ENCODE measurements around the gene GPR87. TPM values are rescaled to one million over a fixed set of nuclear protein-coding genes. Genes with fewer than 3 reads are reported as not detected.

The GPR87 gene
- total RNA-seq, 1 donor from 2014 or later = 1.0 TPM

DNA sequence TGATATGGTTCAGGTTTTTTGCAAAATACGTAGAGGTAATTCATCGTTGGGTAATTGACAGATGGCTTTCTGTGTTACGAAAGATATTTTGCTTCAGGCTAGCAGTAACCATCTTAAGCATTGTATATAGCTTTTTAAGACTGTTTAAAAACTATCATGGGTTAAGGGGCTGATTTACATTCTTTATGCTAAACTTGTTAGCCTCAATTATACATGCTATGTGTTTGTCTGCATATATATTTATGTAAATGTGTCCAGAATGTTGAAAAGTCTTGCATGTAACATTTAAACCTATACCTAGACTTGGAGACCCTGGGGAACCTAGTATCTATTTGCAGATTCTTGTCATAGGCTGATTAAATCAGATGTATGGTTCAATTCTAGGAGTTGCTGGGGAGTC lies 27.2 kb downstream of the GPR87 start:
- intact Hi-C loops (cut with micrococcal nuclease) = loop anchor here (10.0 kb wide), 1 partner anchor 205 kb away; the partner anchor contains the start of gene MED12L
- Mint-ChIP-seq H3K36me3 (ENCODE audit: low read depth) (no peaks in the 10 kb centered on the region), H3K27me3 (peaks cover 5% of the 10 kb centered on the region), H3K4me3 (no peak overlapping the region), H3K9me3 (no peaks in the 10 kb centered on the region), H3K4me1 (peaks cover 3% of the 10 kb centered on the region), H3K27ac (no peak overlapping the region)
- DNase-seq = no peak

DNA sequence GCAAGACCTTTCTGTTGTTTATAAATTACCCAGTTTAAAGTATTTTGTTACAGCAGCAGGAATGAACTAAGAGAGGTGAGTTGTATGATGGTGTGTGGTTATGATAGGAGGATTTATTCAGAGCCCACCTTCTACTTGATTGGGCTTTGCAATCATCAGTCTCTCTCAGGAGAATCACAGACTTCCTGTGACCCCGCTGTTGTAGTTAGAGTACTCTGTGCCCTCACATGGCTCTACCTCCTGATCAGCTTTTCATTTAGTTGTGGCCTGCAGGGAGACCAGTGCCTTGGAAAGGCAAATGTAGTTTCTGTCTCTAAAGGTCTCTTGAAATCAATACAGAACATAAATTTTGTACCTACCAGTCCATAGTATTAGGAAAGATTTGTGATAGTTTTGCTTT lies 30.7 kb downstream of the GPR87 start:
- intact Hi-C loops (cut with micrococcal nuclease) = loop anchor here (10.0 kb wide), 1 partner anchor 201 kb away; the partner anchor contains the start of gene MED12L

DNA sequence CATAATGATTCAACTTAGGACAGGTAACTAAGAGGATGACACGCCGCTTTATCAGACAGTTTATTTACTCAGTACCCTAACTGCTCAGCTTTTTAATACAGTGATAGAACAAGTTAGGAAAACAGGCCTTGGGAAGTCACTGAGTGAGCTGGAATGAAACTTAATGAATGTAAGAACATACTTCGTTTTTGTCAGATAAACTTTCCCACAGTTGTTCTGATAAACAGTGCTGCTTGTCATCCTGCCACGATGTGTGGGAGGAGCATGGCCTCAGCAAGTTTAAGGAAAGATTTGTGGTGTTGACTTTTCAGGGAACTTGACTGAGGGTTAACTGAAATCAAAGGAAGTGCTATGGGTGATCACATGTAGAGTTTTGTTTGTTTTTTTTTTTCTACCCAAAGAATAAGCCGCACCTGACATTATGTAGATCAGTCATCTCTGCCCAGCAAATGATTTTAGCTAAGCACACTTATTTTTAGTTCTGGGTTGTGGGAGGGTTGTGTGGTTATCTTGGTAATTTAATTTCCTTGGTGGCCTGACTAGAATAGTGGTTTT lies 32.6 kb downstream of the GPR87 start:
- Mint-ChIP-seq H3K9me3 (no peaks in the 10 kb centered on the region), H3K36me3 (ENCODE audit: low read depth) (no peaks in the 10 kb centered on the region), H3K27ac (peak overlapping the region; percentile 80), H3K4me3 (peak overlapping the region; percentile 63), H3K4me1 (peaks cover 41% of the 10 kb centered on the region), H3K27me3 (no peaks in the 10 kb centered on the region)
- intact Hi-C loops (cut with micrococcal nuclease) = loop anchor here (1.0 to 10.0 kb wide), 7 partner anchors 15 to 199 kb away; partner anchors contain the start of genes GPR87 and MED12L
- DNase-seq = peak; percentile 82

More for the DNA sequence above, 30.7 kb downstream of the GPR87 start:
- no peaks in the 10 kb centered on the region for H3K36me3 Mint-ChIP-seq (ENCODE audit: low read depth)
- DNase-seq = peak; percentile 53
- H3K4me1 Mint-ChIP-seq = peaks cover 30% of the 10 kb centered on the region
- H3K27me3 Mint-ChIP-seq = no peaks in the 10 kb centered on the region
- no peak overlapping the region for H3K4me3 Mint-ChIP-seq
- no peaks in the 10 kb centered on the region for H3K9me3 Mint-ChIP-seq
- H3K27ac Mint-ChIP-seq = no peak overlapping the region

DNA sequence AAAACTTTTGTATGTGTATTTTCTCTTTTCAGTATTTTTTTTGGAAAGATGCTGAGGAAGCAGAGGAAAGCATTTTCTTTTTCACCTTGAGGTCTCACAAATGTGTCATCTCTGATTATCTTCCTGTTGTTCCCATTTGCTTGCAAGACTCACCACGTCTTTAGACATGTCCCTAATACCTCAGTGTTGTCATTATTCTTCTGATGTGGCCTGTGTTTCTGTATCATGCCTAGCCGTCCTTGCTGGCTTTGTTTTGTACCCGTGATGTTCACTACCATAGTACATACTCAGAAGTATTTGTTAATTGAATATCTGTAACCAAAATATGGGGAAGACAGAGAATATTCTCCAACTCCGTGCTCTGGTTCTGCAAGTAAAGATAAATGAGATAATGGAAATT lies 33.2 kb downstream of the GPR87 start:
- no peak for DNase-seq
- Mint-ChIP-seq H3K27ac (peak overlapping the region; percentile 81), H3K4me3 (no peak overlapping the region), H3K36me3 (ENCODE audit: low read depth) (no peaks in the 10 kb centered on the region), H3K9me3 (no peaks in the 10 kb centered on the region), H3K4me1 (peaks cover 47% of the 10 kb centered on the region), H3K27me3 (no peaks in the 10 kb centered on the region)
- intact Hi-C loops (cut with micrococcal nuclease) = loop anchor here (1.0 to 10.0 kb wide), 5 partner anchors 15 to 199 kb away; partner anchors contain the start of genes GPR87 and MED12L

DNA sequence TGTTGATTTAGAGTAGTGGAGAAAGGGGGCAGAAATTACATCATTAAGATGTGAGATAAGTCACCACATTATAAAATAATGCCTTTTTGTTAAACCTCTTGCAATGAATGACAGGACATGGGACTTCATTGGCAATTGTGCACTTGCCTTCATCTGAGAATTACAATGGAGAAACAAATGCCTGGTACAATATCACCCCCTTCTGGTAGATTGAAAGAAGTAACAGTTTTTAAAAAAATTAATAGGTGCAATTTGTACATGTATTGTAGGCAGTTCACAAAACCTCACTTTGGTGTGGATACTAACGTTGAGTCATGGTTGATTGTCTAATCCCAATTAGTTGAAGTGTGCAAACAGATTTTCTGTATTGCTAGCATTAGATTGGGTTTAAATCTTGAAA lies 33.7 kb downstream of the GPR87 start:
- Mint-ChIP-seq H3K4me1 (peaks cover 50% of the 10 kb centered on the region), H3K27me3 (no peaks in the 10 kb centered on the region), H3K36me3 (ENCODE audit: low read depth) (no peaks in the 10 kb centered on the region), H3K27ac (peak overlapping the region; percentile 81), H3K4me3 (no peak overlapping the region), H3K9me3 (no peaks in the 10 kb centered on the region)
- intact Hi-C loops (cut with micrococcal nuclease) = loop anchor here (1.0 to 10.0 kb wide), 5 partner anchors 14 to 198 kb away; partner anchors contain the start of genes GPR87 and MED12L
- DNase-seq = peak; percentile 70

DNA sequence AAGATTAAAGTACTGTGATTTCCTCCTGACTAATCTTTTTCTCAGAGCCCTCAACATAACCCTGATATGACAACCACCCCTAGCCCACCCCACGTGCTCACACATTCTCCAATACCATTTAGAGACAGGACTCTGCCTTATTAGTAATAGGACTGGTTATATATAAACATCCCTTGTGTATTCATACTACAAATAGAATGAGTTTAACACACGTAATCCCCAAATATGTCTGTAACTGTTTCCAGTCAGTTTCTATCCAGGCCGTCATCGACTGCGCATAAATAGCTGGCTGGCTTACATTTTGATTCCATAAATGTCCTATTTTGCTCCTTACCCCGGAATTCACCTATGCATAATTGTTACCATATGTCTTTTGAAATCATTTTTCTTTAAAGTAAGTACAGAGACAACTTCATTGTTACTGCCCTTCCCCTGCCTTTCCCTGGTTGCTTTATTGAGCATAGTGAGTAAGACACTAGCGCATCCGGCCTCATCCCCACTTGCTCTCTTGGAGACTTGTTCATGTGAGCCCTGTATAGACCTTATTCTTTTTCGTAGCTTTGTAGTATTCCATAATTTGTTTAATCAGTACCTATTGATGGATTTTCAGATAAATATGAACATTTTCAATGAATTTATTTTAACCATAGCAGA lies 34.8 kb downstream of the GPR87 start:
- Mint-ChIP-seq H3K9me3 (no peaks in the 10 kb centered on the region), H3K27me3 (no peaks in the 10 kb centered on the region), H3K4me1 (peaks cover 55% of the 10 kb centered on the region), H3K4me3 (no peak overlapping the region), H3K27ac (peak overlapping the region; percentile 9), H3K36me3 (ENCODE audit: low read depth) (no peaks in the 10 kb centered on the region)
- DNase-seq = peak; percentile 25
- intact Hi-C loops (cut with micrococcal nuclease) = loop anchor here (2.0 to 10.0 kb wide), 3 partner anchors 13 to 197 kb away; partner anchors contain the start of genes GPR87 and MED12L

DNA sequence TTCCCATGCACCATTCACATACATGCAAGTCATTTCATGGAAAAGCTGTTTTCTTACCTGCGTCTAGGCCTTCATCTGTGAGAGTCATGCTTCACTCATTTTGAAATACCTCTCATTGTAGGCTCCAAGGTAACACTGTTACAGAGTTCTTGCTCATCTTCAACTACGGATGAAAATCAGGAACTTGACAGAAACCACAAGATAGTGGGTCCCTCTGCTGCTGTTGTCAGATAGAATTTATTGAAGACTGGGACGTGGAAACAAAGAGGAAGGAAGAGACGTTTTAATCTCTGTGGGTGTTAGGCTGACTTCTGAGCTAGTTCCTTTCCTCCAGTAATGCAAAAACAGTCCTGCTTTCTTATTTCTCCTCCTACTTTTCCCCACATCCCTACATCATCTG lies 38.4 kb downstream of the GPR87 start, which contains the start of gene P2RY14:
Gene P2RY14 (minus strand): TSS at position 313 of the 400 bp plus-strand sequence. CDS start 64,226 bp downstream, outside the sequence.
- Mint-ChIP-seq H3K36me3 (ENCODE audit: low read depth) (peaks cover 3% of the 10 kb centered on the region), H3K4me3 (peak within 1 kb of the TSS; percentile 63), H3K9me3 (no peaks in the 10 kb centered on the region), H3K27ac (peak within 1 kb of the TSS; percentile 59), H3K4me1 (peaks cover 65% of the 10 kb centered on the region), H3K27me3 (no peaks in the 10 kb centered on the region)
- DNase-seq = peak; percentile 66
- intact Hi-C loops (cut with micrococcal nuclease) = loop anchor here (1.0 kb wide), 1 partner anchor 51 kb away; no protein-coding TSS in a partner anchor

DNA sequence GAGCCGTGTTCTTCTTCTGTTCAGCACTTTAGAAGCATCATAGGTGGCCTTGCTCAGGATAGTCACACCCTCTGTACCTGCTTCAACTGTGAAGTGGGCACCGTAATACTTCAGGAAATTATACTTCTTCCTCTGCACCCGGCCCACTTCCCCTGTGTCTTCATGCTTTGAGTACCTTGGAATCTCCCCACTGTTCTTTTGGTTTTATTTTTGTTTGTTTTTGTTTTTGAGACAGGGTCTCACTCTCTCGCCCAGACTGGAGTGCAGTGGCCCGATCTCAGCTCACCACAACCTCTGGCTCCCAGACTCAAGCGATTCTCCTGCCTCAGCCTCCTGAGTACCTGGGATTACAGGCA lies 40.0 kb downstream of the GPR87 start:
- intact Hi-C loops (cut with micrococcal nuclease) = loop anchor here (1.0 kb wide), 1 partner anchor 8 kb away; no protein-coding TSS in a partner anchor
- DNase-seq = peak; percentile 83
- Mint-ChIP-seq H3K36me3 (ENCODE audit: low read depth) (peaks cover 3% of the 10 kb centered on the region), H3K4me3 (peak overlapping the region; percentile 76), H3K9me3 (peaks cover 4% of the 10 kb centered on the region), H3K27ac (peak overlapping the region; percentile 85), H3K4me1 (peaks cover 59% of the 10 kb centered on the region), H3K27me3 (no peaks in the 10 kb centered on the region)

DNA sequence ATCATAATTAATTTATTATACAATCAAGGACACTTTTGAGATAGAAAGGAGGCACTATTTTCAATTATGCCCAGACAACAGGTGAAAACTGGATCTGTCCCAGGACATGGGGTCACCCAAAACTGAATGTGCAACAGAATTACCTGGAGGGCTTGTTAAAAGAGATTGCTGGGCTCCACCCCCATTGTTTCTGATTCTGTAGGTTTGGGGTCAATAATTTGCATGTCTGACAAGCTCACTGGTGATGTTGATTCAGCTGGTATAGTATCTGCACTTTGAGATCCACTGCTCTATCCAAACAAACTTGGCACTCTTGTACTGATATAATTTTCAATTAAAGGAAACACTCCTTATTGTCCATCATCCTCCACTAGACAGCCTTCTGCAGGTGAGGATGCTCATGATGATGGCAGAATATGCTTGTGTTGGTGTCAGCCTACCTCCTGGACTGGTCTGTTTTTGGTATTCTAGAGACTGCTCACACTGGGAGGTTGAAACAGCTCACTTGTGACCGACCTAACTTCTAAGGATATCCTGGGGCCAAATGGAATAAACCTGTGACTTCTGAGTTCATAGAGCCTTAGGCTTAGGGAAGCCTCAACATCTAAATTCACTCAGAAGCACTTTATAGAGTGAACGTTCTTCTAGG lies 40.5 kb downstream of the GPR87 start:
- Mint-ChIP-seq H3K27me3 (no peaks in the 10 kb centered on the region), H3K27ac (peak overlapping the region; percentile 85), H3K4me3 (peak overlapping the region; percentile 76), H3K9me3 (peaks cover 4% of the 10 kb centered on the region), H3K36me3 (ENCODE audit: low read depth) (peaks cover 3% of the 10 kb centered on the region), H3K4me1 (peaks cover 58% of the 10 kb centered on the region)
- DNase-seq = peak; percentile 55
- intact Hi-C loops (cut with micrococcal nuclease) = no loop called here

DNA sequence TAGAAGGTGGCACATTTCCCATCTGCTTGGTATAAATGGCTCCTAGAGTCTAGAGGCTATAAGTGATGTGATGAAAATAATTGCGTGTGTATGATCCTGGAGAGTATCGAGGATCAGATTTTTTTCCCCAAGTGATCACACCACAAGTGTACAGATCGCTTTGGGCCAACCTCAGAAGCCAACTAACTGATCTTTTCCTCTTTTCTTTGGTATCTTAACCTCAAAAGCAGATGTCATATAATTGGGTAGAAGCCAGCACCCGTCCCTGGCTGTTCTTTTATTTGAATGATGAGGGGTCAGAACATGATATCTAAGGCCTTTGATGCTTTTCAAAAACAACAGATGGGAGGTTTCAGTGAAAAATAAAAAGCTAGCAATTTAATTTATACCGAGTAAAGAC lies 41.5 kb downstream of the GPR87 start:
- peaks cover 4% of the 10 kb centered on the region for H3K36me3 Mint-ChIP-seq (ENCODE audit: low read depth)
- peak overlapping the region; percentile 11 for H3K27ac Mint-ChIP-seq

DNA sequence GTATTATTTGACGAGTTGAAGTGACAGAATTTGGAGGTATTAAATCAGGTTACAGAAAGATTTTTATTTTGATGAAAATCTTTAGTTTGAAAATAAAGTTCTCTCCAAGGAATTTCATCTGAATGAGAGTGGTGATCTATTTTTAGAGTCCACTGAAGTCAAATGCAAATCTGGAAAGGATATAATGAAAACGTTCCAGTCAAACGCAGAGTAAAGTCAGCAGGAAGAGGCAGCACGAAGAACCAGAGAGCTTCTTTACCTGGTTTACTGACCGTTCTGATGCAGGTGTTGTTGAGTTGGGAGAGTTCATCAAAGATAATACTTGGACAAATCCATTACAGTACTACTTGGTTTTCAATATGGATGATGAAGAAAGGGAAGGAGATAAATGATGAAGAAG lies 47.0 kb downstream of the GPR87 start:
- H3K36me3 Mint-ChIP-seq (ENCODE audit: low read depth) = peaks cover 7% of the 10 kb centered on the region
- no peak overlapping the region for H3K4me3 Mint-ChIP-seq
- H3K27ac Mint-ChIP-seq = no peak overlapping the region
- H3K4me1 Mint-ChIP-seq = peaks cover 41% of the 10 kb centered on the region
- H3K27me3 Mint-ChIP-seq = peaks cover 2% of the 10 kb centered on the region
- no peak for DNase-seq
- H3K9me3 Mint-ChIP-seq = peaks cover 4% of the 10 kb centered on the region
- intact Hi-C loops (cut with micrococcal nuclease) = loop anchor here (2.0 kb wide), 2 partner anchors 13 to 43 kb away; no protein-coding TSS in a partner anchor

More for the DNA sequence above, 41.5 kb downstream of the GPR87 start:
- peaks cover 4% of the 10 kb centered on the region for H3K9me3 Mint-ChIP-seq
- intact Hi-C loops (cut with micrococcal nuclease) = no loop called here
- DNase-seq = peak; percentile 52
- H3K4me1 Mint-ChIP-seq = peaks cover 60% of the 10 kb centered on the region
- no peaks in the 10 kb centered on the region for H3K27me3 Mint-ChIP-seq
- H3K4me3 Mint-ChIP-seq = peak overlapping the region; percentile 15

DNA sequence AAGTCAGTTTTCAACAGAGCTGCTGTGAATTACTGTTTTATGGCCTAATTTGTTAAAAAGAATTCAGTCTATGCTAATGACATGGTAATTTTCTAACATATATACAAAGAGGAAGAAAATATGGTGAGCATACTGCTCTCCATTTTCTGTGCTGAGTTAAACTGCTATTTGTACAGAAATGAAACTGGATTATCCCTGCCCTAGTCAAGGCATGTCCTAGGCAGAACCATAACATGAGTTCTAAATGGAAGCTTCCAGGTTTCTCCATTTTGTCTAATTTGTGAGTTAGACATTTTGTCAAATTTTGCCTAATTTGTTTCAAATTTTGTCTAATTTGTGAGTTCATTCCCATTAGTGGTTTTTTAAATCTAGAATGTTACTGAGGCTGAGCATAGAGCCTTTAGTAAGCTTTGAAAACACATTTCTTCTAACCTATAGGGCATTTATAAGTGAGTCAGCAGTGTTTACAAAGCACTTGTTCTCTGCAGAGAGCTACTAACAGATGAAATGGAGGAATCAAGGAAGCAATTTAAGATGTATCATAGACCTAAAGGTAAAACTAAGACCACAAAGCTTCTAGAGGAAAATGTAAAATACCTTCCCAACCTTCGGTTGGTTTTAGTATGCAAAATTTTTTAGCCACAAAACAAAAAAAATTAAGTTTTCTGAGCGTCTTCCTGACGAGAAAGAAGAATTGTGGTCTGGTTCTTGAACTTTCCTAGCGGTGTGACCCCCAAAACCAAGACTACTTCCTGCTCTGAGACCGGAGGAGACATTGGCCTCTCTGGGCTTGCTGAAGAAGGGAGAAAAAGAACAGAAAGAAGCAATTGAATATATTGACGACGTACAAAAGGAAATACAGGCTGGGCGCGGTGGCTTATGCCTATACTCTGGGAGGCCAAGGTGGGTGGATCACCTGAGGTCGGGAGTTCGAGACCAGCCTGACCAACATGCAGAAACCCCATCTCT lies 48.1 kb downstream of the GPR87 start:
- Mint-ChIP-seq H3K4me3 (peak overlapping the region; percentile 72), H3K27me3 (peaks cover 2% of the 10 kb centered on the region), H3K27ac (peak overlapping the region; percentile 91), H3K36me3 (ENCODE audit: low read depth) (peaks cover 7% of the 10 kb centered on the region), H3K9me3 (peaks cover 4% of the 10 kb centered on the region), H3K4me1 (peaks cover 38% of the 10 kb centered on the region)
- intact Hi-C loops (cut with micrococcal nuclease) = loop anchor here (1.0 to 2.0 kb wide), 5 partner anchors 9 to 65 kb away; partner anchors contain the start of gene GPR171
- peak; percentile 89 for DNase-seq

DNA sequence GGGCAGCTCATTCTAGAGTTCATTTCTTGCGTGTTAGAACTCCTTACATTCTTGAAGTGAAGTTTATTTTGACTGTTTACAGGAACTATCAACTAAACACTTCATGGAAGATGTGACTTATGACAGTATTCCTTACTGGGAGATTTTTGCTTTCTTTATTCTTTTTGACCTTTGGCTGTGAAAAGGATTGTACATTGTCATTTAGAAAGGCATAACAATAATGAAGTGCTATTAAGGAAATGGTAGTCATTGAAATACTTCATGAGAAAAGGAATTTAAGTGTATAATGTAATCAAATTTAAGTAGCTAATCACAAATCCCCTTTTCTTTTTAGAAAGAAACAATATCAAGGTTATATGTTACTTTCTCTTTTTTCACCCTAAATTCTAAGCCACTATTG lies 49.6 kb downstream of the GPR87 start:
- intact Hi-C loops (cut with micrococcal nuclease) = no loop called here
- Mint-ChIP-seq H3K4me1 (peaks cover 33% of the 10 kb centered on the region), H3K9me3 (no peaks in the 10 kb centered on the region), H3K36me3 (ENCODE audit: low read depth) (peaks cover 7% of the 10 kb centered on the region), H3K27ac (no peak overlapping the region), H3K27me3 (peaks cover 2% of the 10 kb centered on the region), H3K4me3 (no peak overlapping the region)
- no peak for DNase-seq
